HEK293 (cell line): ENCODE measurements around the gene RAMP3.

Experiments
- SP7 ChIP-seq: fragments of 450-650 bp; formaldehyde crosslinking; IDR thresholded peaks from 2 replicates; pipeline ENCODE4 v1.5.1; 2016; ENCODE audit warnings: missing biosample characterization, missing genetic modification characterization
- YY1 ChIP-seq: fragments of 450-650 bp; formaldehyde crosslinking; IDR thresholded peaks from 2 replicates; pipeline ENCODE4 v1.5.1; 2018; ENCODE audit warnings: missing biosample characterization, missing genetic modification characterization
- ZBTB21 ChIP-seq: fragments of 450-650 bp; formaldehyde crosslinking; IDR thresholded peaks from 2 replicates; pipeline ENCODE4 v1.5.1; 2017; ENCODE audit warnings: missing biosample characterization, missing genetic modification characterization
- ZNF211 ChIP-seq: fragments of 450-650 bp; formaldehyde crosslinking; IDR thresholded peaks from 2 replicates; pipeline ENCODE4 v1.5.1; 2016; ENCODE audit warnings: low read depth, missing biosample characterization, missing genetic modification characterization
- TF ChIP-seq, protein P1 (sequence below): fragments of 450-650 bp; formaldehyde crosslinking; IDR thresholded peaks from 2 replicates; pipeline ENCODE4 v1.5.1; 2016; ENCODE audit warnings: missing biosample characterization, missing genetic modification characterization

DNA sequence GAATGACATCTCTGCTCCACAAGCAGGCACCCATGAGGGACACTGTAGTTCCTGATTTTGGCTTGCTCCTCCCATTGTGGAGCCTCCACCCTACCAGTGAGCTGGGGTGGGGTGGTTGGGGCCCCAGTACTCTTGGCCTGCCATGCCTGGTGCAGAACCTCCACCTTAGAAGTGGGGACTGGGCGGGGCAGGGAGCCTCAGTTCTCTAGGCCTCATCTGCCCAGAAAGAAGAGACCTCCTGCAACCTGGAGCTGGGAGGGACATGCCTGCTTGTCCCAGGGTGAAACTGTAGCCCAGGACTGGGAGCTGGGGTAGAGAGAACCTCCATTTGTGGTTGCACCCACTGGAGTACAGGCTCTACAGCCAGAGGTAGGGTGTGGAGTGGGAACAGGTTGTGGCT lies 14.4 kb downstream of the RAMP3 start:
- TF ChIP-seq ZBTB21 (no peak), SP7 (no peak), ZNF211 (tag by site-specific recombination) (no peak), YY1 (no peak)
- TF ChIP-seq, protein P1, sequence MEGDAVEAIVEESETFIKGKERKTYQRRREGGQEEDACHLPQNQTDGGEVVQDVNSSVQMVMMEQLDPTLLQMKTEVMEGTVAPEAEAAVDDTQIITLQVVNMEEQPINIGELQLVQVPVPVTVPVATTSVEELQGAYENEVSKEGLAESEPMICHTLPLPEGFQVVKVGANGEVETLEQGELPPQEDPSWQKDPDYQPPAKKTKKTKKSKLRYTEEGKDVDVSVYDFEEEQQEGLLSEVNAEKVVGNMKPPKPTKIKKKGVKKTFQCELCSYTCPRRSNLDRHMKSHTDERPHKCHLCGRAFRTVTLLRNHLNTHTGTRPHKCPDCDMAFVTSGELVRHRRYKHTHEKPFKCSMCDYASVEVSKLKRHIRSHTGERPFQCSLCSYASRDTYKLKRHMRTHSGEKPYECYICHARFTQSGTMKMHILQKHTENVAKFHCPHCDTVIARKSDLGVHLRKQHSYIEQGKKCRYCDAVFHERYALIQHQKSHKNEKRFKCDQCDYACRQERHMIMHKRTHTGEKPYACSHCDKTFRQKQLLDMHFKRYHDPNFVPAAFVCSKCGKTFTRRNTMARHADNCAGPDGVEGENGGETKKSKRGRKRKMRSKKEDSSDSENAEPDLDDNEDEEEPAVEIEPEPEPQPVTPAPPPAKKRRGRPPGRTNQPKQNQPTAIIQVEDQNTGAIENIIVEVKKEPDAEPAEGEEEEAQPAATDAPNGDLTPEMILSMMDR, result no peak
